B cell (primary cell): Measurements from ENCODE around the gene HOXA9.

ENCODE experiments used
- EZH2 ChIP-seq: IDR thresholded peaks from 2 replicates; pipeline ENCODE4 v1.6.1; 2012; ENCODE audit warnings: borderline replicate concordance, low read depth, mild to moderate bottlenecking, moderate library complexity, low read length; ENCODE audit not compliant: insufficient read depth, poor library complexity, severe bottlenecking
- TF ChIP-seq, protein P1 (sequence below): fragments of 200-600 bp; IDR thresholded peaks from one replicate; pipeline ENCODE4 v1.8.0; 2022; ENCODE audit warnings: antibody characterized with exemption, mild to moderate bottlenecking

DNA sequence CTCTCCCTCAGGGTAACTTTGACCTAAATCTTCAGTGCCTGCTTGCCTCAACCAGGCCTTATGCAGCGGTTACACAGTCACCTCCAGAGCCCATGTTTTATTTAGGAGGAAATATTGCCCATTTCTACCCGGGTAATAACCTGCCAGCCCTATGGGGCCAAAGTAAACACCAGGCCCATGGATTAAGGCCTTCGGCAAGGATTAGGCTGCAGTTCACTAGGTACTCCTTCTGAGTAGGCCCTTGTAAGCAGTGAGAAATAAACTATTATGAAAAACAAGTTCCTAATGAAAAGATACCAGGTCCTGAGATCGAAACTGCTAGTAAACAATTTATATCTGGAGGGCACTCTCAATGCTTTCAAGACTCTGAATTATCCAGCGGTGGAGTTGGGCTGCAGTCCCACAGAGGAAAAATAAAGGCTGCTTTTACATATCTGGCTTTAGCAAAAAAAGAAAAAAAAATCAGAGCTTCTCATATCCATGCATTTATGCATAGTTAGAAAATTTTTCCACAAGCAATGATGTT is 12.5 kb upstream of the HOXA9 start:
- TF ChIP-seq, protein P1, sequence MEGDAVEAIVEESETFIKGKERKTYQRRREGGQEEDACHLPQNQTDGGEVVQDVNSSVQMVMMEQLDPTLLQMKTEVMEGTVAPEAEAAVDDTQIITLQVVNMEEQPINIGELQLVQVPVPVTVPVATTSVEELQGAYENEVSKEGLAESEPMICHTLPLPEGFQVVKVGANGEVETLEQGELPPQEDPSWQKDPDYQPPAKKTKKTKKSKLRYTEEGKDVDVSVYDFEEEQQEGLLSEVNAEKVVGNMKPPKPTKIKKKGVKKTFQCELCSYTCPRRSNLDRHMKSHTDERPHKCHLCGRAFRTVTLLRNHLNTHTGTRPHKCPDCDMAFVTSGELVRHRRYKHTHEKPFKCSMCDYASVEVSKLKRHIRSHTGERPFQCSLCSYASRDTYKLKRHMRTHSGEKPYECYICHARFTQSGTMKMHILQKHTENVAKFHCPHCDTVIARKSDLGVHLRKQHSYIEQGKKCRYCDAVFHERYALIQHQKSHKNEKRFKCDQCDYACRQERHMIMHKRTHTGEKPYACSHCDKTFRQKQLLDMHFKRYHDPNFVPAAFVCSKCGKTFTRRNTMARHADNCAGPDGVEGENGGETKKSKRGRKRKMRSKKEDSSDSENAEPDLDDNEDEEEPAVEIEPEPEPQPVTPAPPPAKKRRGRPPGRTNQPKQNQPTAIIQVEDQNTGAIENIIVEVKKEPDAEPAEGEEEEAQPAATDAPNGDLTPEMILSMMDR, result no peak
- no peak for TF ChIP-seq EZH2
